ENCODE measurements around the gene DLEC1.
"Not testable (repeated sequence)": the region's sequence is repeated elsewhere in the genome, so short reads cannot be mapped to it uniquely, and the experiment has no call there.

GRCh38 chr3:38034335-38034734, 4.7 kb upstream of the DLEC1 start:
- TF ChIP-seq CTCF (IDR thresholded peaks at IDR 0.05); SIN3A (IDR thresholded peaks at IDR 0.05; ENCODE audit: borderline replicate concordance, insufficient read depth, low read depth, low read length); REST (IDR thresholded peaks at IDR 0.05; ENCODE audit: insufficient read depth in 1 of 2, low read depth in 2 of 2, low read length in 1 of 2); POLR2AphosphoS5 (IDR thresholded peaks at IDR 0.05; ENCODE audit: low read depth, low read length); TCF7L2 (IDR thresholded peaks at IDR 0.05; ENCODE audit: low read depth, low read length): not testable (repeated sequence)
